Sigmoid colon (tissue), 3 donors: ENCODE results near the gene LPCAT2.

Experiments used
- POLR2A ChIP-seq, 2 donors: fragments of 450-650 bp; IDR thresholded peaks; one replicate each; pipeline ENCODE4 v1.6.1; 2016; ENCODE audit warnings: antibody characterized with exemption in 2 of 2, mild to moderate bottlenecking in 2 of 2, moderate library complexity in 2 of 2
- TF ChIP-seq, protein P1 (sequence below), 4 experiments: fragments of 450-650 bp in 3 of 4; fragments of 200-600 bp in 1 of 4; IDR thresholded peaks; one replicate each; pipeline ENCODE4 v1.5.1; 2016 to 2019; ENCODE audit warnings: antibody characterized with exemption in 4 of 4, mild to moderate bottlenecking in 3 of 4, moderate library complexity in 2 of 4

DNA sequence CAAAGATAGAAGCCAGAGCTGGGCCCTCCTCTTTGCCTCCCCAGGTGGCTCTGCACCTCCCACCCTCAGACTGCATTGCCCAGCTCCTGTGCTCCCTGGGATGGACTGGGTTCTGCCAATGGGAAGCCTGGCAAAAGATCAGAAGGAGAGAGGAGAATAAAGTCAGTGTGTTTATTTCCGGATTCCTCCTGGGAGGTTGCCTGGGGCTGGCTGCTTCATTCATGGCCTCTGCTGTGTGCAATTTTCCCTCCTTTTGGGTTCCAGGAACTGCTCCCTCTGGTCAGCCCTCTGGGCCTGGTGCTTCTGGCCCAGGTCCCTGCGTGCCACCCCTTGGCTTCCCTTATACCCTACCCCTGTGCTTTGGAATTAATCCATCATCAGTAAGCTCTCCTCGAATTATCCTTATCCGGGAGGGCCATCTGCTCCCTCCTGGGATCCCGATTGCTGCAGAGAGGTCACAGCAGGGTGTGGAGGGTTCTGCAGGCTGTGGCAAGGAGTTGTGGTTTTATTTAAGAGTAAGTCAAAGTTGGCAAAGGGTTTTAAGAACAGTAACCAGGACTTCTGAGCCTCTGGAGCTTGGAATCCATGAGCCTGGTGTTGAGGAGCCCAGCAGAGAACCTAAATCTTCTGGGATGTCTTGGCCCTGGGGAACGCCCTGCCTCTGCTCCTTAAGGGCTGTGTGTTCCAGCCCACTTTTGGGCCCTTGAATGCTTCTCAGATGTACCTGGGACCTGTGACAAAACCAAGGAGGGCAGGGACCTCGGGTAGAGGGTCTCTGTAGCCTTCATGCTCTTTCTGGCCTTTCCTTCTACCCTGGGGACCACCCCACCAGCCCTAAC, 38.1 kb upstream of the LPCAT2 start:
- TF ChIP-seq, protein P1, sequence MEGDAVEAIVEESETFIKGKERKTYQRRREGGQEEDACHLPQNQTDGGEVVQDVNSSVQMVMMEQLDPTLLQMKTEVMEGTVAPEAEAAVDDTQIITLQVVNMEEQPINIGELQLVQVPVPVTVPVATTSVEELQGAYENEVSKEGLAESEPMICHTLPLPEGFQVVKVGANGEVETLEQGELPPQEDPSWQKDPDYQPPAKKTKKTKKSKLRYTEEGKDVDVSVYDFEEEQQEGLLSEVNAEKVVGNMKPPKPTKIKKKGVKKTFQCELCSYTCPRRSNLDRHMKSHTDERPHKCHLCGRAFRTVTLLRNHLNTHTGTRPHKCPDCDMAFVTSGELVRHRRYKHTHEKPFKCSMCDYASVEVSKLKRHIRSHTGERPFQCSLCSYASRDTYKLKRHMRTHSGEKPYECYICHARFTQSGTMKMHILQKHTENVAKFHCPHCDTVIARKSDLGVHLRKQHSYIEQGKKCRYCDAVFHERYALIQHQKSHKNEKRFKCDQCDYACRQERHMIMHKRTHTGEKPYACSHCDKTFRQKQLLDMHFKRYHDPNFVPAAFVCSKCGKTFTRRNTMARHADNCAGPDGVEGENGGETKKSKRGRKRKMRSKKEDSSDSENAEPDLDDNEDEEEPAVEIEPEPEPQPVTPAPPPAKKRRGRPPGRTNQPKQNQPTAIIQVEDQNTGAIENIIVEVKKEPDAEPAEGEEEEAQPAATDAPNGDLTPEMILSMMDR (IDR thresholded peaks at IDR 0.05): no peak
- TF ChIP-seq POLR2A (IDR thresholded peaks at IDR 0.05): no peak
